Prostate gland (tissue), 2 donors: ENCODE results near the gene ENOX2.

Experiments used
- CTCF ChIP-seq, 4 experiments: fragments of 200-600 bp in 2 of 4; fragments of 450-650 bp in 2 of 4; sonication (generic) in 2 of 4; IDR thresholded peaks; 1 replicate in 3 of 4; 2 replicates in 1 of 4; pipeline ENCODE4 v1.5.1; 2016 to 2019; ENCODE audit warnings: antibody characterized with exemption in 4 of 4, mild to moderate bottlenecking in 2 of 4, moderate library complexity in 2 of 4
- POLR2A ChIP-seq: fragments of 450-650 bp; IDR thresholded peaks from one replicate; pipeline ENCODE4 v1.6.1; 2016; ENCODE audit warnings: antibody characterized with exemption, mild to moderate bottlenecking
- POLR2AphosphoS5 ChIP-seq: sonication (generic); formaldehyde crosslinking; IDR thresholded peaks from one replicate; pipeline ENCODE4 v1.6.1; 2017; ENCODE audit warnings: antibody characterized with exemption

- TF ChIP-seq CTCF (IDR thresholded peaks at IDR 0.05): no peak
- no peak for TF ChIP-seq POLR2A
- no peak for TF ChIP-seq POLR2AphosphoS5
Observed at GRCh38 chrX:130944230-130944629, 41.2 kb upstream of the ENOX2 start.
